C4-2B (cell line): ENCODE measurements around the gene CYP4F12.

ENCODE experiments used
- H3K27ac ChIP-seq: fragments of 450-650 bp; 2 replicates; pipeline ENCODE4 v1.5.1; 2017
- ZFX ChIP-seq: fragments of 450-650 bp; IDR thresholded peaks from 2 replicates; pipeline ENCODE4 v1.6.1; 2017
- TF ChIP-seq, protein P1 (sequence below): fragments of 450-650 bp; conservative IDR thresholded peaks from 2 replicates; pipeline ENCODE4 v1.5.1; 2017; ENCODE audit warnings: mild to moderate bottlenecking

Gene CYP4F12

DNA sequence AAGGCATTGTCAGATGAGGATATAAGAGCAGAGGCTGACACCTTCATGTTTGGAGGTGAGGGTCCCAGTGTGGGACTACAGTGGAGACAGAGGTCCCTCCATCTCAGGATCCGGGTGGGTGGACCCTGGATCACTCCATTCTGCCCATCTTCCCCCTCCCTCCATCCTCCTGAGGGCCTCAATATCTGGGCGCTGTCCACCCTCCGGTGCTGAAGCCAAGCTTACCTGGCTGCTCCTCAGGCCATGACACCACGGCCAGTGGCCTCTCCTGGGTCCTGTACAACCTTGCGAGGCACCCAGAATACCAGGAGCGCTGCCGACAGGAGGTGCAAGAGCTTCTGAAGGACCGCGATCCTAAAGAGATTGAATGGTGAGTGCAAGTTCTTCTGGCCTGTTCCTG is 11.9 kb downstream of the CYP4F12 start:
- TF ChIP-seq ZFX: no peak
- TF ChIP-seq, protein P1, sequence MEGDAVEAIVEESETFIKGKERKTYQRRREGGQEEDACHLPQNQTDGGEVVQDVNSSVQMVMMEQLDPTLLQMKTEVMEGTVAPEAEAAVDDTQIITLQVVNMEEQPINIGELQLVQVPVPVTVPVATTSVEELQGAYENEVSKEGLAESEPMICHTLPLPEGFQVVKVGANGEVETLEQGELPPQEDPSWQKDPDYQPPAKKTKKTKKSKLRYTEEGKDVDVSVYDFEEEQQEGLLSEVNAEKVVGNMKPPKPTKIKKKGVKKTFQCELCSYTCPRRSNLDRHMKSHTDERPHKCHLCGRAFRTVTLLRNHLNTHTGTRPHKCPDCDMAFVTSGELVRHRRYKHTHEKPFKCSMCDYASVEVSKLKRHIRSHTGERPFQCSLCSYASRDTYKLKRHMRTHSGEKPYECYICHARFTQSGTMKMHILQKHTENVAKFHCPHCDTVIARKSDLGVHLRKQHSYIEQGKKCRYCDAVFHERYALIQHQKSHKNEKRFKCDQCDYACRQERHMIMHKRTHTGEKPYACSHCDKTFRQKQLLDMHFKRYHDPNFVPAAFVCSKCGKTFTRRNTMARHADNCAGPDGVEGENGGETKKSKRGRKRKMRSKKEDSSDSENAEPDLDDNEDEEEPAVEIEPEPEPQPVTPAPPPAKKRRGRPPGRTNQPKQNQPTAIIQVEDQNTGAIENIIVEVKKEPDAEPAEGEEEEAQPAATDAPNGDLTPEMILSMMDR: no peak
- H3K27ac ChIP-seq: no peak overlapping the region

DNA sequence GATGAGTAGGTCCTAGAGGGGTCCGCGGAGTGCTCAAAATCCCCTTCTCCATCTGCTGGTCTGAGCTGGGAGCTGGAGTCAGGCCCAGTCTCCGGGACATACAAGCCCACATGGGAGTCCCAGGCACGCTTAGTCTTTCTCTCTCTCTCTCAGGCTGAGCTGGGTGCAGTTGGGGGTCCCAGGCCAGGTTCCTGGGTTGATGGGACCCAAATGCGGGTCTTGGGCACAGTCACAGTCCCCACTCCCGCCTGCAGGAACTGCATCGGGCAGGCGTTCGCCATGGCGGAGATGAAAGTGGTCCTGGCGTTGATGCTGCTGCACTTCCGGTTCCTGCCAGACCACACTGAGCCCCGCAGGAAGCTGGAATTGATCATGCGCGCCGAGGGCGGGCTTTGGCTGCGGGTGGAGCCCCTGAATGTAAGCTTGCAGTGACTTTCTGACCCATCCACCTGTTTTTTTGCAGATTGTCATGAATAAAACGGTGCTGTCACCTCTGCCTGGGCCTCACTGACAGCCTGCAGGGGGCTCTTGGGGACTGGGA is 23.8 kb downstream of the CYP4F12 start:
- H3K27ac ChIP-seq: no peak overlapping the region
- TF ChIP-seq, protein P1: no peak
- no peak for TF ChIP-seq ZFX

DNA sequence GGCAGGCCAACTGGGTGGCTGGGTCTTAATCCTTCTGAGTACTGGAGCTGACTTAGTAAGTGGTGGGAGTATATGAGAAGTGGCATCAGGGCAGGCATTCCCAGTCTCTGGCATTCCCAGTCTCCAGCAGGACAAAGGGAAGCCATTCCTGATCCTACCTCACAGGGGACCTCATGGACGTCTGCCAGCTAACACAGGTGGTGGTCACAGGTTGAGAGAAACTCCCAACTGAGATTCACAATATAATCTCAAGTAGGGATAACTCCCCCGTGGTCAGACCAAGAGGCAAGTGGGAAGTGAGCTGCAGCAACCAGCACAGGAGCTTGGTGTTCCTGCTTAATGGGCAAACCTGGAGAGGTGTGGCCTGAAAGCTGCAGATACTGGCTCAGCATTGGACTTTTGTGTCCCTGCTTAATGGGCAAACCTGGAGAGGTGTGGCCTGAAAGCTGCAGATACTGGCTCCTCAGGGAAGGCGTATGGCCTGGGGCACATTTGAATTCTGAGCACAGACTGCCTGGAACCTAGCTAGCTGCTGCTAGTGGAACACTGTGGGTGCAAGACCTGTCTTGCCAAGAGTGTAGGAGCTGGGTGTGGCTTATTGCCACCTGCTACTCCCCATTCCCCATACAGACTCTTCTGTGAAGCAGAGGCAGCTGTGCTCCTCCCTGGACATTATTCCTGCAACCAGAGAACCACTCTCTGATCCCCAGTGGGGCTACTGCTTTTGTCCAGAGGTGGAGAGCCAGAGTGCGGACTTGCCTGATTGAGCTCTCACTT is 29.1 kb downstream of the CYP4F12 start:
- H3K27ac ChIP-seq: no peak overlapping the region
- TF ChIP-seq, protein P1: no peak
- no peak for TF ChIP-seq ZFX

DNA sequence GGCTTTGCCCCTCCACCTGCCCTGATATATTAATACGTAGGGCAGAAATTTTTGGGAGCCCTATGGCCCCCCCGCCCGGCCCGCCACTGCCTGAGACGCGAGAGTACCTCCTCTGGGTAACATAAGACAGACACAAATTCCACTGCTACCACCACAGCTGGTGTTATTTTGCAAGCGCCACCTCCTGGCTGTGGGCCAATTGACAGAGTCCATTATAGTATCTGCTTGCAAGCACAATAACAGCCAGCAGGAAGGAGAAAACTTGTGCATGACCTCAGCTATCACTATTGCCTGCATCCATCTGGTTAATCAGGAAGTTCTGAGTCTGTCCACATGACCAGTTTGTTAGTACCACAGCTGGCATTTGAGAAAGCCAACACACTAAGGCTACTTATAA is 29.6 kb downstream of the CYP4F12 start:
- TF ChIP-seq, protein P1: no peak
- no peak for TF ChIP-seq ZFX
- no peak overlapping the region for H3K27ac ChIP-seq

DNA sequence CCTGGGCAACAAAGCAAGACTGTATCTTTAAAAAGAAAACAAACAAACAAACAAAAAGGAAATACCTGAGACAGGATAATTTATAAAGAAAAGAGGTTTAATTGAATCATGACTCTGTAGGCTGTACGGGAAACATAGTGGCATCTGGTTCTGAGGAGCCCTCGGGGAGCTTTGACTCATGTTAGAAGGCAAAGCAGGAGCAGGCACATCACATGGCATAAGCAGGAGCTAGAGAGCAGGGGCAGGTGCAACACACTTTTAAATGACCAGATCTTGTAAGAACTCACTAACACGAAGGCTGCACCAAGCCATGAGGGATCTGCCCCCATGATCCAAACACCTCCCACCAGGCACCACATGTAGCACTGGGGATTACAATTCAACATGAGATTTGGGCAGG is 41.8 kb downstream of the CYP4F12 start:
- no peak for TF ChIP-seq ZFX
- TF ChIP-seq, protein P1: no peak

DNA sequence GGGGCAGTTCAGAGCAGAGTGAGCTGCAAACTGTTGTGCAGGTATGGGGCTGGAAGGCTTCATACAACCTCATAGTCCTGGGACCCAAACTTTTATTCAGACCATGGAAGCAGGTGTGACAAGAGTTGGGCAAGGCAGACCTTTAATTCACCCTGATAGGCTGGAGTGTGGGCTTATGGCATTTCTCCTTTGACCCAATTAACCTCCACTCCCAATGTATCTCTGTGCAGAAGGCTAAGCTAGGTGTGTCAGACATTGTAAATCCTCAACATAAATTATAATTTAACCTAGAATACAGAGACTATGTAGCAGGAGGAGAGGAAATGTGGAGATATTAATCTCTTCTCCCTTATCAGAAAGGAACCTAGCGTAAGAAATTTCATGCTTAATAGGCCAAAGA is 42.8 kb downstream of the CYP4F12 start:
- H3K27ac ChIP-seq: no peak overlapping the region
- TF ChIP-seq, protein P1: no peak
- no peak for TF ChIP-seq ZFX

More for the DNA sequence above, 41.8 kb downstream of the CYP4F12 start:
- no peak overlapping the region for H3K27ac ChIP-seq

DNA sequence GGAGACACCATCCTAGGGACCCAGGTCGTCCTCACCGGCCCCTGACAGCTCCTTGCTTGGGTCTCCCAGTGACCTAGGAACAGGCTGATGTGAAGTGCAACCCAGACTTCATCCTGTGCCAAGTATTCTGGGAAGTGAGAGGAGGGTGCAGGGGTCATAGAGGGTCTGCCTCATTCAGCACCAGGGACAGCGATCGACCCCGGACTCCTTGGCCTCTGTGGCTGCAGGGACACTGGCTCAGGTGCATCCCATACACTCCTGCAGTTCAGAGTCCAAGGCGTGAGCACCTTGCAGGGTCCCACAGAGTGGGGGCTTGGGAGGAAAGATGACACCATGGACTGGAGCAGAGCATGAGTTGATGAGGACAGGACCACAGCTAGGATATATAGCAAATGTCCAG is 44.9 kb downstream of the CYP4F12 start:
- TF ChIP-seq, protein P1: no peak
- no peak for TF ChIP-seq ZFX
- H3K27ac ChIP-seq: no peak overlapping the region
